Lung (tissue), 12 donors: ENCODE results near the gene APOB. TPM values are rescaled to one million over a fixed set of nuclear protein-coding genes. Genes with fewer than 3 reads are reported as not detected.

Experiments used
- ATAC-seq: fragments of 200-7000 bp; cut with Tn5 transposase; one replicate; pipeline ENCODE4 v1.9.1; 2020; ENCODE audit warnings: moderate number of reproducible peaks; ENCODE audit not compliant: insufficient read depth, low FRiP score
- DNase-seq, 3 donors: peaks; one replicate each; pipeline ENCODE4 v3.0.0-alpha.2; 2013 to 2017
- H3K27ac ChIP-seq, 2 donors: one replicate each; pipeline ENCODE4 v1.5.1; 2013; ENCODE audit warnings: mild to moderate bottlenecking in 2 of 2, moderate library complexity in 2 of 2, control low read depth in 1 of 2, inconsistent platforms in 1 of 2, low read depth in 1 of 2, low read length in 1 of 2
- H3K27me3 ChIP-seq, 3 donors: one replicate each; pipeline ENCODE4 v1.5.1; 2013; ENCODE audit warnings: low read length in 2 of 3; ENCODE audit not compliant: control insufficient read depth in 3 of 3, insufficient read depth in 3 of 3
- H3K36me3 ChIP-seq, 4 donors: one replicate each; pipeline ENCODE4 v1.5.1; 2013; ENCODE audit warnings: low read length in 4 of 4, mild to moderate bottlenecking in 1 of 4, moderate library complexity in 1 of 4; ENCODE audit not compliant: control insufficient read depth in 4 of 4, insufficient read depth in 4 of 4
- H3K4me1 ChIP-seq, 5 donors: one replicate each; pipeline ENCODE4 v1.5.1; 2013; ENCODE audit warnings: low read length in 5 of 5, mild to moderate bottlenecking in 2 of 5, moderate library complexity in 1 of 5; ENCODE audit not compliant: control insufficient read depth in 5 of 5, insufficient read depth in 5 of 5
- H3K4me3 ChIP-seq: one replicate; pipeline ENCODE4 v1.5.1; 2013; ENCODE audit warnings: mild to moderate bottlenecking, control low read depth, moderate library complexity
- H3K9ac ChIP-seq, 2 donors: one replicate each; pipeline ENCODE4 v1.5.1; 2013; ENCODE audit warnings: low read length in 2 of 2, control low read depth in 1 of 2; ENCODE audit not compliant: insufficient read depth in 1 of 2
- H3K9me3 ChIP-seq, 4 donors: one replicate each; pipeline ENCODE4 v1.5.1; 2013; ENCODE audit warnings: low read length in 3 of 4, mild to moderate bottlenecking in 1 of 4, moderate library complexity in 1 of 4; ENCODE audit not compliant: control insufficient read depth in 4 of 4, insufficient read depth in 3 of 4
- CTCF ChIP-seq: IDR thresholded peaks from 2 replicates; pipeline ENCODE4 v1.5.1; 2012; ENCODE audit warnings: mild to moderate bottlenecking; ENCODE audit errors: control extremely low read depth, extremely low read depth
- WGBS, 2 donors: extraction: QIAGEN DNeasy Blood & Tissue Kit; methylation state at CpG; one replicate each; pipeline ENCODE4 v1.1.7; 2013; 5-methylcytosine and 5-hydroxymethylcytosine counted together
- polyA plus RNA-seq, 2 donors: library from polyadenylated mRNA; stranded (reverse); fragments of 200-250 nt; gene quantifications; one replicate each; pipeline ENCODE4 v1.2.1, GENCODE V29; 2013
- total RNA-seq, 2 donors: library from RNA; depleted of rRNA in 1 of 2; stranded (reverse); fragments of >200 nt in 1 of 2; gene quantifications; one replicate each; pipeline ENCODE4 v1.2.1, GENCODE V29; 2014 to 2021
- donor health status: control.
- donor health status: control.
- donor health status: Bipolar disorder and iron deficiency.
- donor health status: healthy.
- donor health status: DM: yes; HTN: yes; CAD: no.

APOB gene
- total and polyA plus RNA-seq, 4 donors: 0.04 to 1.7 (median 0.18) TPM

GRCh38 chr2:20972110-20972509 lies 71.8 kb downstream of the APOB start:
- H3K9me3 ChIP-seq: no peaks in the 10 kb centered on the region
- H3K27ac ChIP-seq: no peak overlapping the region

GRCh38 chr2:20970068-20970467 lies 73.8 kb downstream of the APOB start:
- WGBS, 2 donors: 75 to 80% methylated on average over 4 of the region's 4 CpGs
- ATAC-seq (no peak), DNase-seq (no peak)
- Histone ChIP-seq H3K27me3 (peaks cover 0 to 4% (median 3%) of the 10 kb centered on the region in 3 donors), H3K4me1 (no peaks in the 10 kb centered on the region), H3K27ac (no peak overlapping the region), H3K4me3 (no peak overlapping the region), H3K36me3 (no peaks in the 10 kb centered on the region), H3K9me3 (peaks cover 0 to 2% (median 0%) of the 10 kb centered on the region in 4 donors), H3K9ac (no peak overlapping the region)
- no peak for TF ChIP-seq CTCF

More at GRCh38 chr2:20972110-20972509, 71.8 kb downstream of the APOB start:
- no peak for TF ChIP-seq CTCF
- 52 to 62% methylated on average over 5 of the region's 5 CpGs for WGBS, 2 donors
- DNase-seq (no peak), ATAC-seq (no peak)
- no peak overlapping the region for H3K4me3 ChIP-seq
- peaks cover 0 to 8% (median 0%) of the 10 kb centered on the region in 5 donors for H3K4me1 ChIP-seq
- H3K36me3 ChIP-seq: no peaks in the 10 kb centered on the region
- H3K9ac ChIP-seq: no peak overlapping the region
- peaks cover 0 to 7% (median 0%) of the 10 kb centered on the region in 3 donors for H3K27me3 ChIP-seq

- DNase-seq (no peak), ATAC-seq (no peak)
- Histone ChIP-seq H3K9me3 (peaks cover 0 to 2% (median 0%) of the 10 kb centered on the region in 4 donors), H3K9ac (no peak overlapping the region), H3K36me3 (no peaks in the 10 kb centered on the region), H3K4me3 (no peak overlapping the region), H3K4me1 (no peaks in the 10 kb centered on the region), H3K27me3 (peaks cover 0 to 11% (median 6%) of the 10 kb centered on the region in 3 donors), H3K27ac (no peak overlapping the region)
- no peak for TF ChIP-seq CTCF
- WGBS, 2 donors: 74 to 82% methylated on average over 10 of the region's 10 CpGs
Measured at GRCh38 chr2:20966061-20966595, 77.7 kb downstream of the APOB start.

- Histone ChIP-seq H3K27ac (no peak overlapping the region), H3K36me3 (no peaks in the 10 kb centered on the region), H3K4me1 (no peaks in the 10 kb centered on the region), H3K9me3 (peaks cover 0 to 2% (median 0%) of the 10 kb centered on the region in 4 donors), H3K4me3 (no peak overlapping the region), H3K9ac (no peak overlapping the region), H3K27me3 (peaks cover 0 to 11% (median 6%) of the 10 kb centered on the region in 3 donors)
- 84 to 86% methylated on average over 5 of the region's 5 CpGs for WGBS, 2 donors
- no peak for ATAC-seq
- DNase-seq: no peak
- no peak for TF ChIP-seq CTCF
Measured at GRCh38 chr2:20965221-20965620, 78.7 kb downstream of the APOB start.
